ENCODE data around the gene SIPA1L3. TPM values are rescaled to one million over a fixed set of nuclear protein-coding genes. Genes with fewer than 3 reads are reported as not detected.
A peak's percentile ranks its signal among the peaks of the same experiment; 100 is the strongest.

Gene SIPA1L3
- total RNA-seq, 3 donors from 2014 or later, result 93.6 to 173 (median 144) TPM

GRCh38 chr19:38199340-38199739, 292.3 kb downstream of the SIPA1L3 start:
- H3K4me1 ChIP-seq (ENCODE audit: low read depth), result no peaks in the 10 kb centered on the region
- no peaks in the 10 kb centered on the region for H3K36me3 ChIP-seq (ENCODE audit: low read depth)
- no peaks in the 10 kb centered on the region for H3K9me3 ChIP-seq
- no peak for DNase-seq
- ATAC-seq, result no peak
- no peak for TF ChIP-seq CTCF (IDR thresholded peaks at IDR 0.05)
- intact Hi-C loops (cut with DNase I, micrococcal nuclease), result no loop called here
- H3K4me3 ChIP-seq, result no peak overlapping the region

- Histone ChIP-seq H3K4me1 (ENCODE audit: low read depth) (no peaks in the 10 kb centered on the region), H3K36me3 (ENCODE audit: low read depth) (peaks cover 3% of the 10 kb centered on the region), H3K4me3 (no peak overlapping the region), H3K9me3 (no peaks in the 10 kb centered on the region)
- no peak for DNase-seq
- no peak for TF ChIP-seq CTCF (IDR thresholded peaks at IDR 0.05)
- ATAC-seq, result no peak
- intact Hi-C loops (cut with DNase I, micrococcal nuclease), result no loop called here
Measured at GRCh38 chr19:38201731-38202130, 294.7 kb downstream of the SIPA1L3 start.

GRCh38 chr19:38202504-38202903, 295.5 kb downstream of the SIPA1L3 start:
- DNase-seq (no peak), ATAC-seq (no peak)
- TF ChIP-seq CTCF (IDR thresholded peaks at IDR 0.05), result no peak
- intact Hi-C loops (cut with DNase I, micrococcal nuclease), result no loop called here
- no peak overlapping the region for H3K4me3 ChIP-seq
- no peaks in the 10 kb centered on the region for H3K4me1 ChIP-seq (ENCODE audit: low read depth)
- H3K36me3 ChIP-seq (ENCODE audit: low read depth), result peaks cover 3% of the 10 kb centered on the region
- H3K9me3 ChIP-seq, result no peaks in the 10 kb centered on the region

- Histone ChIP-seq H3K4me3 (no peak overlapping the region), H3K4me1 (ENCODE audit: low read depth) (no peaks in the 10 kb centered on the region), H3K9me3 (no peaks in the 10 kb centered on the region), H3K36me3 (ENCODE audit: low read depth) (peaks cover 3% of the 10 kb centered on the region)
- no peak for TF ChIP-seq CTCF (IDR thresholded peaks at IDR 0.05)
- intact Hi-C loops (cut with DNase I, micrococcal nuclease), result no loop called here
- ATAC-seq (no peak), DNase-seq (no peak)
Measured at GRCh38 chr19:38203197-38203596, 296.2 kb downstream of the SIPA1L3 start.

GRCh38 chr19:38204096-38204495, 297.1 kb downstream of the SIPA1L3 start:
- ATAC-seq, result peak; percentile 30
- TF ChIP-seq CTCF (IDR thresholded peaks at IDR 0.05), result no peak
- peaks cover 3% of the 10 kb centered on the region for H3K36me3 ChIP-seq (ENCODE audit: low read depth)
- no peak for DNase-seq
- intact Hi-C loops (cut with DNase I, micrococcal nuclease), result no loop called here
- H3K4me1 ChIP-seq (ENCODE audit: low read depth), result peaks cover 1% of the 10 kb centered on the region
- H3K9me3 ChIP-seq, result no peaks in the 10 kb centered on the region
- no peak overlapping the region for H3K4me3 ChIP-seq

- no peak overlapping the region for H3K4me3 ChIP-seq
- H3K36me3 ChIP-seq (ENCODE audit: low read depth), result peaks cover 3% of the 10 kb centered on the region
- H3K9me3 ChIP-seq, result no peaks in the 10 kb centered on the region
- H3K4me1 ChIP-seq (ENCODE audit: low read depth), result peaks cover 7% of the 10 kb centered on the region
- ATAC-seq (no peak), DNase-seq (no peak)
- no peak for TF ChIP-seq CTCF (IDR thresholded peaks at IDR 0.05)
- intact Hi-C loops (cut with DNase I, micrococcal nuclease), result no loop called here
Measured at GRCh38 chr19:38204728-38205127, 297.7 kb downstream of the SIPA1L3 start.
